Activated CD8-positive, alpha-beta T cell treated with anti-CD3 and anti-CD28 coated beads, Interleukin-2, amount 10 ng/mL, durations not matched to agents 7 days and 5 days (primary cell): ENCODE results near the gene PRKACG. TPM values are rescaled to one million over a fixed set of nuclear protein-coding genes. Genes with fewer than 3 reads are reported as not detected.

Experiments used
- ATAC-seq: fragments of 150-1000 bp; cut with Tn5 transposase; one replicate; pipeline ENCODE4 v1.10.0; 2021; ENCODE audit warnings: moderate library complexity
- CTCF ChIA-PET: fragments of 350-600 bp; sonication (Branson Sonifier 250); formaldehyde crosslinking; loops from one replicate; lab custom pipeline; 2021; ENCODE audit warnings: antibody characterized with exemption; lab: Charles Lee
- POLR2A ChIA-PET: fragments of 350-600 bp; sonication (Branson Sonifier 250); formaldehyde crosslinking; loops from one replicate; lab custom pipeline; 2021; ENCODE audit warnings: antibody characterized with exemption; lab: Charles Lee
- DNase-seq: peaks from one replicate; pipeline ENCODE4 v3.0.0-alpha.2; 2020
- H3K27ac Mint-ChIP-seq: one replicate; pipeline ENCODE4 v1.8.0; 2021; ENCODE audit warnings: mild to moderate bottlenecking, mixed read lengths
- H3K27me3 Mint-ChIP-seq: one replicate; pipeline ENCODE4 v1.8.0; 2021; ENCODE audit warnings: low read depth, mixed read lengths
- H3K36me3 Mint-ChIP-seq: one replicate; pipeline ENCODE4 v1.8.0; 2021; ENCODE audit warnings: low read depth, mixed read lengths
- H3K4me1 Mint-ChIP-seq: one replicate; pipeline ENCODE4 v1.8.0; 2021; ENCODE audit warnings: low read depth, mixed read lengths
- H3K4me3 Mint-ChIP-seq: one replicate; pipeline ENCODE4 v1.8.0; 2021; ENCODE audit warnings: mild to moderate bottlenecking, mixed read lengths
- H3K9me3 Mint-ChIP-seq: one replicate; pipeline ENCODE4 v1.8.0; 2022; ENCODE audit warnings: mixed read lengths; ENCODE audit not compliant: insufficient read depth
- total RNA-seq, 2 experiments: library from RNA; stranded (reverse); gene quantifications; one replicate each; pipeline ENCODE4 v1.2.3, GENCODE V29; 2021

Gene PRKACG
- total RNA-seq, 2 experiments from 2014 or later, result not detected

- Mint-ChIP-seq H3K9me3 (no peaks in the 10 kb centered on the region), H3K4me3 (no peak overlapping the region), H3K27me3 (no peaks in the 10 kb centered on the region), H3K27ac (no peak overlapping the region), H3K36me3 (no peaks in the 10 kb centered on the region), H3K4me1 (peaks cover 28% of the 10 kb centered on the region)
- POLR2A ChIA-PET, result no interaction called here
- CTCF ChIA-PET, result interaction anchor here (2.5 kb wide), 1 partner anchor 8 kb away, joined by 15 read pairs; no protein-coding TSS in a partner anchor
- DNase-seq (no peak), ATAC-seq (no peak)
Measured at GRCh38 chr9:68983008-68983411, 30.9 kb downstream of the PRKACG start.

- H3K36me3 Mint-ChIP-seq, result no peaks in the 10 kb centered on the region
- H3K27ac Mint-ChIP-seq, result peak overlapping the region; percentile 59
- ChIA-PET CTCF (interaction anchor here (1.0 to 1.9 kb wide), 3 partner anchors 13 to 35 kb away, joined by 3 to 7 read pairs (median 3); no protein-coding TSS in a partner anchor), POLR2A (interaction anchor here (0.9 kb wide), 1 partner anchor 49 kb away, joined by 3 read pairs; no protein-coding TSS in a partner anchor)
- no peaks in the 10 kb centered on the region for H3K9me3 Mint-ChIP-seq
- H3K27me3 Mint-ChIP-seq, result no peaks in the 10 kb centered on the region
- ATAC-seq (no peak), DNase-seq (no peak)
- H3K4me3 Mint-ChIP-seq, result no peak overlapping the region
- H3K4me1 Mint-ChIP-seq, result peaks cover 28% of the 10 kb centered on the region
Measured at GRCh38 chr9:68981789-68982188, 32.1 kb downstream of the PRKACG start.

GRCh38 chr9:68980341-68980914 lies 33.5 kb downstream of the PRKACG start:
- H3K27me3 Mint-ChIP-seq, result no peaks in the 10 kb centered on the region
- no peak overlapping the region for H3K4me3 Mint-ChIP-seq
- CTCF ChIA-PET, result interaction anchor here (1.1 to 3.7 kb wide), 4 partner anchors 17 to 31 kb away, joined by 4 to 14 read pairs (median 8); no protein-coding TSS in a partner anchor
- no peak for DNase-seq
- H3K4me1 Mint-ChIP-seq, result peaks cover 31% of the 10 kb centered on the region
- no peaks in the 10 kb centered on the region for H3K9me3 Mint-ChIP-seq
- POLR2A ChIA-PET, result interaction anchor here (0.7 to 1.5 kb wide), 2 partner anchors 48 to 237 kb away, joined by 3 read pairs; no protein-coding TSS in a partner anchor
- no peaks in the 10 kb centered on the region for H3K36me3 Mint-ChIP-seq
- no peak overlapping the region for H3K27ac Mint-ChIP-seq
- ATAC-seq, result no peak

DNA sequence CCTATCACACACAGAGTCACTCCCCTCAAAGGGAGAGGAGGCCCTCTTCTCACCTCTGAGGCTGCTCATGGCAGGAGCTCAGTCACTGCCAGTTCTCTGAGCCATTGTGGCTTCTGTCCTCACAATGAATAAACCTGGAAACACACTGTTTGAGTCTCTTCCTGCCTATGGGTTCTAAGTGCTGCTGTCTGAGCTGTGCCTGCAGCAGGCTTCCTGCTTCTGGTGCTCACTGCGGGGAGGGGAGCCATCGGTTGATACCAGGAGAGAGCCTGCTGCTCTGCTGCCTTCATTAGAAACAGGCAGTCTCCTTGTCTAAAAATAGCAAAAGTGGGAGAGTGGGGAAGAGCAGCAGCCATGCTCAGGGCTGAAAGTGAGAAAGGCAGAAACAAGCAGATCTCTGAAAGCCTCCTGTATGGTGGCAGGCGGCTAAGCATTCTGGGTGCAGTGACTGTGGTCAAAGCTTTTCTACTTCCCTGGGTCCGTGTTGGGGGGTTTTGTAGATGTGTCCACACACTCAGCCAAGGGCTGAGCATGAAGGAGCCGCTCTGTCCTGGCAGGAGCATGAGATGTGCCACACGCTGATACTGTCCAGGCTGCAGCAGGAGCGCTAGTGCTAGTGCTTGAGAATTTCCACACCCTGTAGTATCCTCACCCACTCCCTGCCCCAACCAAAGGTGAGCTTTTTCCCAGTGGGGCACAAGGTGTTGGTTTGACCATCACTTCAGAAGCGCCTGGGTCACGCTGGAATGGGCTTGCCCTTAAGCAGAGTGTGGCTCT lies 34.2 kb downstream of the PRKACG start:
- ATAC-seq (peak; percentile 85), DNase-seq (peak; percentile 41)
- H3K27me3 Mint-ChIP-seq, result no peaks in the 10 kb centered on the region
- ChIA-PET POLR2A (interaction anchor here (0.7 to 1.5 kb wide), 2 partner anchors 48 to 237 kb away, joined by 3 read pairs; no protein-coding TSS in a partner anchor), CTCF (interaction anchor here (1.2 to 3.7 kb wide), 3 partner anchors 20 to 412 kb away, joined by 3 to 14 read pairs (median 10); no protein-coding TSS in a partner anchor)
- peak overlapping the region; percentile 54 for H3K27ac Mint-ChIP-seq
- no peaks in the 10 kb centered on the region for H3K9me3 Mint-ChIP-seq
- H3K4me1 Mint-ChIP-seq, result peaks cover 31% of the 10 kb centered on the region
- H3K4me3 Mint-ChIP-seq, result no peak overlapping the region
- no peaks in the 10 kb centered on the region for H3K36me3 Mint-ChIP-seq

DNA sequence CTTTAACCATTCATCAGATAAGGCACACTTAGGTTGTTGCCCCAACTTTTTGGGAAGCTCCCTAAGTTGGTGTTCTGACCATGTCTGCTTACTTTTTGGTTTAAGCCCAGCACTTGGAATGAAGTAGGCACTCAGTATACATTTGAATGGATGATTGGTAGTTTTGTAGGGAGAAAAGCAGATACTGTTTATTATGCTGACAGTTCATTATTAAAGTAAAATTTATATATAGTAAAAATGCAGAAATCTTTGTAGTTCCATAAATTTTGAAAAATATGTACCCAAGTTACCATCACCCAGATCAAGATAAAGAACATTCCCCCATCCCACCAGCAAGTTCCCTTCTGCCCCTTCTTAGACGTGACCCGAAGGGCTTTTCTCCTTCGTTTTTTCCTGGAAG lies 35.4 kb downstream of the PRKACG start:
- Mint-ChIP-seq H3K27me3 (no peaks in the 10 kb centered on the region), H3K9me3 (no peaks in the 10 kb centered on the region), H3K36me3 (no peaks in the 10 kb centered on the region), H3K4me3 (no peak overlapping the region), H3K4me1 (peaks cover 35% of the 10 kb centered on the region), H3K27ac (no peak overlapping the region)
- DNase-seq (no peak), ATAC-seq (no peak)
- POLR2A ChIA-PET, result no interaction called here
- CTCF ChIA-PET, result interaction anchor here (1.2 to 3.7 kb wide), 4 partner anchors 11 to 410 kb away, joined by 3 to 14 read pairs (median 8); no protein-coding TSS in a partner anchor

GRCh38 chr9:68978066-68978465 lies 35.8 kb downstream of the PRKACG start:
- no peaks in the 10 kb centered on the region for H3K9me3 Mint-ChIP-seq
- ChIA-PET CTCF (interaction anchor here (1.6 to 3.7 kb wide), 2 partner anchors 10 to 28 kb away, joined by 5 to 14 read pairs; no protein-coding TSS in a partner anchor), POLR2A (no interaction called here)
- no peaks in the 10 kb centered on the region for H3K27me3 Mint-ChIP-seq
- H3K4me3 Mint-ChIP-seq, result no peak overlapping the region
- no peak overlapping the region for H3K27ac Mint-ChIP-seq
- DNase-seq (no peak), ATAC-seq (no peak)
- no peaks in the 10 kb centered on the region for H3K36me3 Mint-ChIP-seq
- H3K4me1 Mint-ChIP-seq, result peaks cover 35% of the 10 kb centered on the region

- H3K36me3 Mint-ChIP-seq, result no peaks in the 10 kb centered on the region
- H3K4me1 Mint-ChIP-seq, result peaks cover 29% of the 10 kb centered on the region
- no peak for ATAC-seq
- ChIA-PET CTCF (interaction anchor here (0.8 to 2.8 kb wide), 6 partner anchors 9 to 94 kb away, joined by 3 to 15 read pairs (median 3); no protein-coding TSS in a partner anchor), POLR2A (no interaction called here)
- no peak for DNase-seq
- no peaks in the 10 kb centered on the region for H3K9me3 Mint-ChIP-seq
- no peak overlapping the region for H3K4me3 Mint-ChIP-seq
- H3K27me3 Mint-ChIP-seq, result no peaks in the 10 kb centered on the region
- no peak overlapping the region for H3K27ac Mint-ChIP-seq
Measured at GRCh38 chr9:68975365-68976043, 38.4 kb downstream of the PRKACG start.

DNA sequence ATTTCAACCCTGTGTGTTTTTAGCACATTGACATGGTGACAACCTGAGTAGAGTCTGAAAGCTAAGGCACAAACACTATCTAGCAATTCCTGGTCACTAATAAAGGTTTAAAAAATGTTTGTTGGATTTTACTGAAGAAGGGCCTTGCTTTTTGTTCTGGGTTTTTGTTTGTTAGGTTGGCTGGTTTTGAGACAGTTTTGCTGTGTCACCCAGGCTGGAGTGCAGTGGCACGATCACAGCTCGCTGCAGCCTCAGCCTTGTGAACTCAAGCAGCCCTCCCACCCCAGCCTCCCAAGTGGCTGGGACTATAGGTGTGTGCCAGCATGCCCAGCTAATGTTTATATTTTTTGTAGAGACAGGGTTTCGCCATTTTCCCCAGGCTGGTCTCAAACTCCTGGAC lies 39.0 kb downstream of the PRKACG start:
- ATAC-seq (no peak), DNase-seq (no peak)
- H3K27ac Mint-ChIP-seq, result no peak overlapping the region
- H3K4me3 Mint-ChIP-seq, result no peak overlapping the region
- no peaks in the 10 kb centered on the region for H3K9me3 Mint-ChIP-seq
- H3K4me1 Mint-ChIP-seq, result peaks cover 25% of the 10 kb centered on the region
- CTCF ChIA-PET, result interaction anchor here (0.8 to 2.8 kb wide), 6 partner anchors 9 to 130 kb away, joined by 3 to 15 read pairs (median 4); no protein-coding TSS in a partner anchor
- no peaks in the 10 kb centered on the region for H3K36me3 Mint-ChIP-seq
- no peaks in the 10 kb centered on the region for H3K27me3 Mint-ChIP-seq
- POLR2A ChIA-PET, result interaction anchor here (0.7 to 1.1 kb wide), 2 partner anchors 195 to 406 kb away, joined by 3 read pairs; a partner anchor contains a TSS

DNA sequence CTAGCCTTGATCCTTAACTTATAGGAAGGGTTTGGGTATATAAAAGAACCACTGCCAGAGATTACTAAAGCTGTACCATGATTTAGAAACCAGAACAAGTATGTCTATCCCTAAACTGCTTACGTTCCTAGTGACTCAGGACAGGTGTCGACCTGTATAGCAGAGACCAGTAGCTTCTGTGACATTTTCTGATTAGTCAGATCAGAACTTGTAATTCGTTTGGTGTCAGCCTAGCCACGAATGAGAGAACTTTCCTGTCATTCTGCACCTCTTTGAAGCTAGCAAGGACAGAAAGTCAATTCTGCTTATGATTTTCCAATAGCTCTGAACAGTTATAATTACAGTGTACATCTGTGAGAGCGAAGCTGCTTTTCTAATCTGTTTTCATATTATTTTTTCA lies 39.5 kb downstream of the PRKACG start:
- no peak overlapping the region for H3K4me3 Mint-ChIP-seq
- H3K27ac Mint-ChIP-seq, result no peak overlapping the region
- DNase-seq, result no peak
- POLR2A ChIA-PET, result interaction anchor here (0.7 to 1.1 kb wide), 2 partner anchors 194 to 406 kb away, joined by 3 read pairs; a partner anchor contains a TSS
- peaks cover 20% of the 10 kb centered on the region for H3K4me1 Mint-ChIP-seq
- H3K9me3 Mint-ChIP-seq, result no peaks in the 10 kb centered on the region
- no peaks in the 10 kb centered on the region for H3K36me3 Mint-ChIP-seq
- CTCF ChIA-PET, result interaction anchor here (1.0 to 2.8 kb wide), 6 partner anchors 10 to 129 kb away, joined by 3 to 15 read pairs (median 4); no protein-coding TSS in a partner anchor
- peak; percentile 58 for ATAC-seq
- H3K27me3 Mint-ChIP-seq, result no peaks in the 10 kb centered on the region

DNA sequence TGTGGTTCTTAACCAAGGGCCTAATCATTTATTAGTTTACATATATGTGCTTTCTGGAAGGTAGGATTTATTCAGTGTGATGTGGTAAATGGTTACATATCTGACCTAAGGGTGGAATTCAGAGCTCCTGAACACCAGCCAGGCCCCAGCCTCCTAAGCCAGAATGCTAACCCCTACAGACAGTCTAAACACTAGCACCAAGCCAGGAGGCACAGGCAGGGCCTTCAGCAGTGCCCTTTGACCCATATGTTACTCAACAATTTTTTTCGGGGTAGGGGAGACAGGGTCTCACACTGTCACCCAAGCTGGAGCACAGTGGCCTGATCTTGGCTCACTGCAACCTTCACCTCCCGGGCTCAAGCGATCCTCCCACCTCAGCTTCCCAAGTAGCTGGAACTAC lies 40.3 kb downstream of the PRKACG start:
- Mint-ChIP-seq H3K4me3 (no peak overlapping the region), H3K36me3 (no peaks in the 10 kb centered on the region), H3K9me3 (no peaks in the 10 kb centered on the region), H3K27me3 (no peaks in the 10 kb centered on the region), H3K4me1 (peaks cover 14% of the 10 kb centered on the region), H3K27ac (no peak overlapping the region)
- DNase-seq, result no peak
- ATAC-seq, result no peak
- ChIA-PET CTCF (interaction anchor here (1.0 to 2.8 kb wide), 3 partner anchors 9 to 24 kb away, joined by 3 to 15 read pairs (median 6); no protein-coding TSS in a partner anchor), POLR2A (interaction anchor here (0.8 to 1.1 kb wide), 2 partner anchors 63 to 194 kb away, joined by 3 read pairs; a partner anchor contains a TSS)

DNA sequence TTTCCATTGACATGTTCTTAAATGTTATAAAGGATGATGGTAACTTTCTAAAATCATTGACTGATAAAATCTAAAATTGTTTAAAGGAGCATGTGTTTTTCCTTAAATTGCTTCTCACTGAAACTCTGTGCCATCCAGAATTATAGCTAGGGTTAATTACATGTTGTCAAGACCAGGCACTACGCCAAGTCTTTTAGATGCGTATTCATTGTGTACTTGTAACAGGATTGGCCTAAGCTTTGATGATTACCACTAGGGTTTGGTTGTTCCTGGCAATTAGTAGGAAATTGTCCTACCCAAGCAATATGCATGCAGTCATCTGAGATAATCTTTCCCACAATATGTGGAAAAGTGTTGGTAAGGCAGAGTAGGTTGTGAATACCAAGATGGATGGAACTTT lies 43.8 kb downstream of the PRKACG start:
- Mint-ChIP-seq H3K27ac (no peak overlapping the region), H3K4me1 (peaks cover 11% of the 10 kb centered on the region), H3K4me3 (no peak overlapping the region), H3K36me3 (no peaks in the 10 kb centered on the region), H3K27me3 (peaks cover 6% of the 10 kb centered on the region), H3K9me3 (no peaks in the 10 kb centered on the region)
- DNase-seq, result no peak
- CTCF ChIA-PET, result no interaction called here
- no peak for ATAC-seq
- POLR2A ChIA-PET, result no interaction called here
